Activated T-cell treated with anti-CD3 and anti-CD28 coated beads, Interleukin-2, amount 50 U/mL, for 4 hours (primary cell): ENCODE data around the gene SLC28A1. TPM values are rescaled to one million over a fixed set of nuclear protein-coding genes. Genes with fewer than 3 reads are reported as not detected.

Source experiments
- ATAC-seq, 2 donors: fragments of 200-7000 bp; cut with Tn5 transposase; one replicate each; pipeline ENCODE4 v1.10.0; 2021
- DNase-seq: peaks from one replicate; pipeline ENCODE4 v3.0.0-alpha.2; 2020
- H3K27me3 Mint-ChIP-seq: one replicate; pipeline ENCODE4 v1.8.0; 2021; ENCODE audit warnings: low read depth, mixed read lengths
- H3K36me3 Mint-ChIP-seq: one replicate; pipeline ENCODE4 v1.8.0; 2022; ENCODE audit warnings: mixed read lengths; ENCODE audit not compliant: insufficient read depth
- H3K4me1 Mint-ChIP-seq: one replicate; pipeline ENCODE4 v1.8.0; 2021; ENCODE audit warnings: low read depth, mixed read lengths
- H3K4me3 Mint-ChIP-seq: one replicate; pipeline ENCODE4 v1.8.0; 2021; ENCODE audit warnings: mild to moderate bottlenecking, moderate library complexity, mixed read lengths
- H3K9me3 Mint-ChIP-seq: one replicate; pipeline ENCODE4 v1.8.0; 2021; ENCODE audit warnings: mixed read lengths
- total RNA-seq, 3 donors: library from RNA; stranded (reverse); gene quantifications; one replicate each; pipeline ENCODE4 v1.2.1, GENCODE V29; 2021

The SLC28A1 gene
- total RNA-seq, 3 donors from 2014 or later = not detected

DNA sequence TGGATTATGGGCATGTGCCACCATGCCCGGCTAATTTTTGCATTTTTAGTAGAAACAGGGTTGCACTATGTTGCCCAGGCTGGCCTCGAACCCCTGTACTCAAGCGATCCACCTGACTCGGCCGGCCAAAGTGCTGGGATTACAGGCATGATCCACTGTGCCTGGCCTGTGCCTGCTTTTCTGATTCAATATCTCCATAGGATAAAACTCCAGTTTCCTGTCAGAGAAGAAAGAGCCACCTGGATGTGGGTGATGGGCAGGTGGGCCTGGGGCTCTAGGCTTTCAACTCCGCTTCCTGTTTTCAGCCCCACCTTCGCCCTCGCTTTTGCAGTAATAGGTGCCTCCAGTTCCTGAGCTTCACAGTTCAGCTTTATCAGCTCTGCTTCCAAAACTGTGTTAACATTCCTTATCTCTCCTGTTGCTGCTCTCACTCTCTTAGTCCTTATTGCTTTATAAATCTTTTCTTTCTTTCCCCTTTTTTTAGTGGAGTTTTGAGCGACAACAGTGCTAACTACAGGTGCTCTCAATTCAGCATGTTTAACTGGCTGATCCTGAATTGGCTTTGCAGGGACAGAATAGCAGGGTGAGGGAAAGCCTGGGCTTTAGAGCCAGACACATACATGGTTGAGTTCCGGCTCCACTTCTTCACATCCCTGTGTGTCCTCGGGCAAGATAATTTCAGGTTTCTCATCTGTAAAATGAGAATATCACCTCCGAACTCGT is 76.1 kb downstream of the SLC28A1 start:
- Mint-ChIP-seq H3K4me3 (no peak overlapping the region), H3K36me3 (no peaks in the 10 kb centered on the region), H3K4me1 (peaks cover 5% of the 10 kb centered on the region), H3K27me3 (peaks cover 14% of the 10 kb centered on the region), H3K9me3 (no peaks in the 10 kb centered on the region)
- ATAC-seq (no peak), DNase-seq (no peak)

DNA sequence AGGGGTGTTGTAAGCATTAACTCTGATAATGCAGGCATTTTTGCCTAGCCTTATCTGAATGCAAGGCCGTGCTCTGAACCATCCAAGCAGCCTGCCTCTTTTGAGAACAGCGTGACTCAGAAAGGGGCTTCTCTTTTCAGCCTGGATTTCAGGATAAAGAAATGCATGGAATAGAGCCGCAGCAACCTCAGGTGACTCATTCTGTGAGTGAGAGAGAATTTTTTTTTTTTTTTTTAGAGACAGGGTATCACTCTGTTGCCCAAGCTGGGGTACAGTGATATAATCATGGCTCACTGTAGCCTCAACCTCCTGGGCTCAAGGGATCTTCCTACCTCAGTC is 76.6 kb downstream of the SLC28A1 start:
- Mint-ChIP-seq H3K27me3 (peaks cover 12% of the 10 kb centered on the region), H3K4me3 (no peak overlapping the region), H3K9me3 (no peaks in the 10 kb centered on the region), H3K4me1 (peaks cover under 1% of the 10 kb centered on the region), H3K36me3 (no peaks in the 10 kb centered on the region)
- ATAC-seq = no peak
- no peak for DNase-seq

GRCh38 chr15:84961707-84962106 is 77.2 kb downstream of the SLC28A1 start:
- Mint-ChIP-seq H3K9me3 (no peaks in the 10 kb centered on the region), H3K27me3 (peaks cover 12% of the 10 kb centered on the region)
- ATAC-seq = no peak

GRCh38 chr15:84962955-84963354 is 78.5 kb downstream of the SLC28A1 start:
- no peak for ATAC-seq
- DNase-seq = no peak
- Mint-ChIP-seq H3K9me3 (no peaks in the 10 kb centered on the region), H3K4me3 (no peak overlapping the region), H3K36me3 (no peaks in the 10 kb centered on the region), H3K27me3 (peaks cover 5% of the 10 kb centered on the region), H3K4me1 (no peaks in the 10 kb centered on the region)

More at GRCh38 chr15:84961707-84962106, 77.2 kb downstream of the SLC28A1 start:
- Mint-ChIP-seq H3K4me3 (no peak overlapping the region), H3K36me3 (no peaks in the 10 kb centered on the region), H3K4me1 (no peaks in the 10 kb centered on the region)
- DNase-seq = no peak

GRCh38 chr15:84967380-84967779 is 82.9 kb downstream of the SLC28A1 start:
- Mint-ChIP-seq H3K4me1 (no peaks in the 10 kb centered on the region), H3K4me3 (no peak overlapping the region)

DNA sequence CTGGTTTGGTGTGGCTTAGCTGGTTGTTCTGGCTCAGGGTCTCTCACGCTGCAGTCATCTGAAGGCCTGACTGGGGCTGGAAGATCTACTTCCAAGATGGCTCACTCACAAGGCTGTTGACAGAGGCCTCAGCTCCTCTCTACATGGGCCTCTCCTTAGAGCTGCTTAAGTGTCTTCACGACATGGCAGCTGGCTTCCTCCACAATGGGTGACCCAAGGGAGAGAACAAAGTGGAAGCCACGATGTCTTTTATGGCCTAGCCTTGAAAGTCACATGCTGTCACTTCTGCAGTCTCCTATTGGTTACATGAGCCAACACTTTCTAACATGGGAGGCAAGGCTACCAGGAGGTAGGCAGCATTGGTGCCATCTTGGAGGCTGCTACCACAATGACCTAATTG is 83.8 kb downstream of the SLC28A1 start:
- ATAC-seq (no peak), DNase-seq (no peak)
- Mint-ChIP-seq H3K27me3 (peaks cover 8% of the 10 kb centered on the region), H3K9me3 (no peaks in the 10 kb centered on the region), H3K36me3 (no peaks in the 10 kb centered on the region), H3K4me3 (no peak overlapping the region), H3K4me1 (no peaks in the 10 kb centered on the region)

More at GRCh38 chr15:84967380-84967779, 82.9 kb downstream of the SLC28A1 start:
- no peaks in the 10 kb centered on the region for H3K36me3 Mint-ChIP-seq
- no peak for ATAC-seq
- H3K9me3 Mint-ChIP-seq = no peaks in the 10 kb centered on the region
- peaks cover 8% of the 10 kb centered on the region for H3K27me3 Mint-ChIP-seq
- DNase-seq = no peak

GRCh38 chr15:84969257-84969656 is 84.8 kb downstream of the SLC28A1 start:
- Mint-ChIP-seq H3K27me3 (peaks cover 3% of the 10 kb centered on the region), H3K4me1 (no peaks in the 10 kb centered on the region), H3K9me3 (no peaks in the 10 kb centered on the region), H3K36me3 (no peaks in the 10 kb centered on the region), H3K4me3 (no peak overlapping the region)
- ATAC-seq (no peak), DNase-seq (no peak)

DNA sequence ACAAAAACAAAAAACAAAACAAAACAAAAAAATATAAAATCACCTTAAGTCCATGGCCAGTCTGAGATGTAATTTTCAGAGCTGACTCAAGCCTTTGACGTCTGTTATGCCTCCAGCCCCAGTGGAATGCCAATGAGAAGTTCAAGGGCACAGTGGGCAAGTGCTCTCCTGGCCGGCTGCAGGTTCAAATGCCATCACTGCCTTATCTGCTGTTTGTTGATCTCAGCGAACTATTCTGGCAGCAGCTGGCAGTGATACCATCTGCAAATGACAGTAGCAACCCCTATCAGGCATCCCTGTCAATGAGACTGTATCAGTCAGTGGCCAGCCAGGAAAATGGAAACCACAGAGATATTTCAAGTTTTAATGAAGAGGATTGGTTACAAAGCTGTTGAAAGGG is 86.4 kb downstream of the SLC28A1 start:
- no peak for DNase-seq
- no peak for ATAC-seq
- Mint-ChIP-seq H3K4me1 (no peaks in the 10 kb centered on the region), H3K36me3 (no peaks in the 10 kb centered on the region), H3K27me3 (peaks cover 3% of the 10 kb centered on the region), H3K4me3 (no peak overlapping the region), H3K9me3 (no peaks in the 10 kb centered on the region)

DNA sequence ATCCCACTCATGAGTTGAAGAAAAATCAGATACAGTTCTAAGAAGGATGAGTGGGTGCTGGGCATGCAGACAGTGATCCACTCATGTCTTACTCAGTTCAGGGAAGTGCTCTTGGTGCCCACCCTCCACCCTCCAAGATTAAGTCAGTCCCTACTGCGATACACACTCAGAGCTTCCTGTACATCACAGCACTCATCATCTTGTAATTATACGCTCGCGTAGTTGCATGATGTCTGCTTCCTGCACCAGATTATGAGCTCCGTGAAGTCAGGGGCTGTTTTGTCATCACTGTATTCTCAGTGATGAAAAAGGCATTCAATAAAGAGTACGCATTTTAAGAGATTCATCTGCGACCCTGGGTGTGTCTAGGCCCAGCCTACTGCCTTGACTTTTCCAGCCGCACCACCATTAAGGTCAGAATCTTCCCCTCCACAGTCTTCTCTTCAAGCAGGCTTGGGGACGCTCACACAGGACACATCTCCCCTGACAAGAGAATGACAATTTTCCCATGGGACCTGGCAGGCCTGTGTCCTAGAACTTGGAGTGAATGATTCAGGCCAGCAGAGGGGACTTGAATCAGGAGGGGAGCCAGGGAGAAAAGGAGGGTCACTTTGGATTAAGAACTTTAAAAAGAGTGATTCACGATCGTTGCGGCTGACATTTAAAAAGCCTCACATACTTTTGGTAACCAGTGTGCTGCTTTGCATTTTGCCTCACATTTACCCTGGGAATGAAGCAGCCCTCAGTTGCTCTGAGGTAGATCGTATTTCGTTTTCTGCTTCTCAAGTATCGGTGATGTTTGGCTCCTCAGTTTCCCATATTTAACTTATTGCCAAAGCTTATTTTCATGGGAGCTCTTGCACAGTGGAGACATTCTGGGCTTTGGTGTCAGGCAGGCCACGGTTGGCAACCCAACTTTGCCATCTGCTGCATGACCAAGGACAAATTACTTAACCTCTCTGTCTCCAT is 89.3 kb downstream of the SLC28A1 start:
- no peak for ATAC-seq
- H3K36me3 Mint-ChIP-seq = no peaks in the 10 kb centered on the region

DNA sequence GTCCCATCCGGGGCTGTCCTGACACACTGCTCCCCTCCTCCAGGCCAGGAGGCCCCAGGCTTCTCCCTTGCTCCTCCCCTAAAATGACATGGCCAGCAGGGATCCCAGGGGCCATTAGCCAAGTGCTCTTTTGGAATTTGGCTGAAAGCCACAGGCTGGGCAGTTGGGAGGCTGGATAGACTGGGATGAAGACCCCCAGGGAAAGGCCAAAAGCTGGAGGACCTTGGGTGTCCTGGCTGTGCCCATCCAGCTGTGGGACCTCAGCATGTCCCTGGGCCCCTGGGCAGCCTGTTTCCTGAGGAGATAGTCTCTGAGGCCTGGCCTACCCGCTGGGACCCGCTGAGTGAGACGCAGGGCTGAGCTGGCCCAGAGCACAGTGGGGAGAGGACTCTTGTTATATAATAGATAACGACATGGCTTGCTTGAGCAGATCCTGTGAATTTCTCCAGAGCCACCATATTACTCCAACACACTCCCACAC is 91.4 kb downstream of the SLC28A1 start:
- H3K36me3 Mint-ChIP-seq = no peaks in the 10 kb centered on the region
- H3K9me3 Mint-ChIP-seq = no peaks in the 10 kb centered on the region
- no peak for DNase-seq
- H3K4me3 Mint-ChIP-seq = no peak overlapping the region
- no peaks in the 10 kb centered on the region for H3K27me3 Mint-ChIP-seq
- ATAC-seq = no peak
- H3K4me1 Mint-ChIP-seq = peaks cover 7% of the 10 kb centered on the region

More for the DNA sequence above, 89.3 kb downstream of the SLC28A1 start:
- Mint-ChIP-seq H3K9me3 (no peaks in the 10 kb centered on the region), H3K4me3 (no peak overlapping the region), H3K27me3 (peaks cover 3% of the 10 kb centered on the region), H3K4me1 (no peaks in the 10 kb centered on the region)
- DNase-seq = no peak

GRCh38 chr15:84976746-84977345 is 92.4 kb downstream of the SLC28A1 start:
- no peaks in the 10 kb centered on the region for H3K9me3 Mint-ChIP-seq
- H3K4me1 Mint-ChIP-seq = peaks cover 7% of the 10 kb centered on the region
- no peak for ATAC-seq
- H3K4me3 Mint-ChIP-seq = no peak overlapping the region
- no peaks in the 10 kb centered on the region for H3K27me3 Mint-ChIP-seq
- DNase-seq = no peak
- H3K36me3 Mint-ChIP-seq = no peaks in the 10 kb centered on the region

DNA sequence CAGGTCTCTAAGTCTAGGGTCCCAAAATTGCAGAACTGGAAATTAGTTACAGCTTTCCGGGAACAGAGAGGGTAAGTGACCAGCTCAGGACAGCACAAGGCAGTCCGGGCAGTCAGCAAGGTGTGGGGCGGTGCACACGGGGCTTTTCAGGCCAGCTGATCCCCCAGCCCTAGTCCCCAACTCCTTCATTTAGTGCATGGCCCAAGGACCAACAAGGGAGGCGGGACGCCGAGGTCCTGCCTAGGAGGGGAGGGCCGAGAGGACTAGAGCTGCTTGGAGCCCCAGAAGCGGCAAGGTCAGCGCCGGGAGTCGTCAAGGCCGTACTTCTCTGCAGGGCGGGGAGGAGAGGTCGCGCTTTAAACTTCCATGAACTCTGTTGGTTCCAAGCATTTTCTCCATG is 95.2 kb downstream of the SLC28A1 start:
- peaks cover 29% of the 10 kb centered on the region for H3K4me1 Mint-ChIP-seq
- DNase-seq (no peak), ATAC-seq (no peak)
- no peaks in the 10 kb centered on the region for H3K9me3 Mint-ChIP-seq
- peak overlapping the region; percentile 91 for H3K4me3 Mint-ChIP-seq
- H3K36me3 Mint-ChIP-seq = no peaks in the 10 kb centered on the region
- H3K27me3 Mint-ChIP-seq = no peaks in the 10 kb centered on the region

DNA sequence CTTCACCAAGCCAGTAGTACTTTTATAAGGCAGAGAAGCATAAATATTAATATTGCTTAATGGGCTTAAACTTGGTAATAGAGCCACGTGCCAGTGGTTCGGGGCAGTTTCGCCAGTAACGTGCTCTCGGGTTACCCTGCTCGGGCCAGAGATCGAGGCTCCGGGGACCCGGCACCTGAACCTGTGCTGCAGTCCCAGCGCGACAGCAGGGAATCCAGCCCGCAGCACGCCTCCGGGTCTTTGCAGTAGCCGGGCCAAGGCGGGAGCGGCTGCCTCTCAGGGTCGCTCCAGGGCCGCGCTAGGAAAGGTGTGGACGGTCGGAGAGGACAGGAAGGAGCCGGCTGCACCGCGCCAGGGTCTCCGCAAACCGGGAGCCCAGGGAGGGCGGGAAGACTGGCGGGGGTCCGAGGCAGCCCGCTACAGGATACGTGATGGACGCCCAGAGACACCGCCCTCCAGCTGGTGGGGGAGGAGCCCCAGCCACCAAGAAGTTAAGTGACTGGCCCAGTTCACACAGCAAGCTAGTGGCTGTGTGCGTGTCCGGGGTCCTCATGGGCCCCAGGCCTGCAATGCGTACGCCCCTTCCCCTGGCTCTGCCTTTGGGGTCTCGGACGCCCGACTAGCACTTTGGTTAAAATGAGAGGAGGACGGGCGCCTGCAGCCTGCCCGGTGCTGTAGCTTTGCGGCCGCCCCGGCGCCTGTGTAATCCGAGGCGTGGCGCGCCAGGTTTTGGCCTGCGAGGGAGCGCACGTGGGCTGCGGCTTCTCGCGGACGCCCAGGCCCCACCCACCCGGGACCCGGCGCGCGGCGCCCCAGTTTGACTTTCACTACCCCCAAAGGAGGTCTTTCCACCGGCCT is 96.0 kb downstream of the SLC28A1 start:
- peak; percentile 80 for DNase-seq
- Mint-ChIP-seq H3K9me3 (no peaks in the 10 kb centered on the region), H3K4me1 (peaks cover 36% of the 10 kb centered on the region), H3K4me3 (peak overlapping the region; percentile 91), H3K36me3 (no peaks in the 10 kb centered on the region), H3K27me3 (no peaks in the 10 kb centered on the region)
- ATAC-seq = peak; percentile 72 to 73
